ENCODE measurements around the gene IFITM5.
"Not testable (repeated sequence)": the region's sequence is repeated elsewhere in the genome, so short reads cannot be mapped to it uniquely, and the experiment has no call there.

Gene IFITM5

DNA sequence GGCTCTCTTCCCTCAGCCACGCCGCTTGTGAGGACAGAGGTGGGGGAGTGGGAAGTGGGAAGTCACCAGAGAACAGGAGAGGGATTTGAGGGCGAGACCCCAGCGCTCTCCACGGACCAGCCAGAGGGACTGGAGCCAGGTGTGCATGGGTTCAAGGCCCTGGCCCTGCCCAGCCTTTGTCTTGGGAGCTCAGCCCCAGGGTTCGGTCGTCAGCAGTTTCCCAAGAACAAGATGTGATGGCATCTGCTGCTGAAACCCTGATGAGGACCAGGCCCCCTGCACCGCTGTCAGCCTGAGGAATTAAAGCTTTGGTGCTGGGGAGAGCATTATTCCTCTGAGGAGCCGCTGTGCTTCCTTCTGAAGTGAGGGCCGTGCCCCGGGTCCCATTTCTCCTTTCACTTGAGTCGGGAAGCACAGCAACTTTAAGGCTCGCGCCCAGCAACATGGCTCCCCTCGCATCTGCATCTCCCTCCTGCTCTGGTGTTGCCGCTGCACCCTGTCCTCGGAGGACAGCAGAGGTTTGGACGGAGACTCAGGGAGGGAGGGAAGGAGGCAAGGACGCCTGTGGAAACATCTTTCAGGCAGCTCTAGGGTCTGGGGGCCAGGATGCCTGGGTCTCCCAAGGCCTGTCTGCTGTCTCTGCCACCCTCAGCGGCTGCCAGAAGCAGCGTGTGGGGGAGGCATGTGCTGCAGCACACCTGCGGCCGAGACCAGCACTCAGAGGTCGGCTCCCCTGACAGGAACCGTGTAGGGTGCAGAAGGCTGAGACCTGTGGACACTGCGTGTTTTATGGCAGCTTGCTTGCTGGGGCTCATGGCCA lies 3.8 kb downstream of the IFITM5 start:
- no peak for DNase-seq (ENCODE audit: low read depth)

DNA sequence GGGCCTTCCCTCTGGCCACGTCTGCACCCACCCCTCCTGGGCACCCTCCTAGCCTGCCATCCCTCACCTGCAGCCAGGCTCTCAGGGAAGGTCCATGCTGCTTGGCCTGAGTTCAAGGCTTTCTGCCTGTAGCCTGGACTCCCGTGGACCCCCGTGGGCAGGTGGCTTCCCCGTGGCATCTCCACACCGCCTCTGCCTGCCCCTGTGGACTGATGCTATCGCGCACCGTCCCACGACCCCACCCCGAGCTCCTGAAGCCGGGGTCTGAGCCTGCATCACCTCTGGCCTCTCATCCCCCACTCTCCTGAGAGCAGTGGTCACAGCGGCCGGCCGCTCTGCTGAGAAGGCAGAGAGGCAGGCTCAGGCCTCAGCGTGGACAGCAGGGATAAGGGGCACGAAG lies 4.5 kb downstream of the IFITM5 start:
- DNase-seq (ENCODE audit: low read depth), result no peak

DNA sequence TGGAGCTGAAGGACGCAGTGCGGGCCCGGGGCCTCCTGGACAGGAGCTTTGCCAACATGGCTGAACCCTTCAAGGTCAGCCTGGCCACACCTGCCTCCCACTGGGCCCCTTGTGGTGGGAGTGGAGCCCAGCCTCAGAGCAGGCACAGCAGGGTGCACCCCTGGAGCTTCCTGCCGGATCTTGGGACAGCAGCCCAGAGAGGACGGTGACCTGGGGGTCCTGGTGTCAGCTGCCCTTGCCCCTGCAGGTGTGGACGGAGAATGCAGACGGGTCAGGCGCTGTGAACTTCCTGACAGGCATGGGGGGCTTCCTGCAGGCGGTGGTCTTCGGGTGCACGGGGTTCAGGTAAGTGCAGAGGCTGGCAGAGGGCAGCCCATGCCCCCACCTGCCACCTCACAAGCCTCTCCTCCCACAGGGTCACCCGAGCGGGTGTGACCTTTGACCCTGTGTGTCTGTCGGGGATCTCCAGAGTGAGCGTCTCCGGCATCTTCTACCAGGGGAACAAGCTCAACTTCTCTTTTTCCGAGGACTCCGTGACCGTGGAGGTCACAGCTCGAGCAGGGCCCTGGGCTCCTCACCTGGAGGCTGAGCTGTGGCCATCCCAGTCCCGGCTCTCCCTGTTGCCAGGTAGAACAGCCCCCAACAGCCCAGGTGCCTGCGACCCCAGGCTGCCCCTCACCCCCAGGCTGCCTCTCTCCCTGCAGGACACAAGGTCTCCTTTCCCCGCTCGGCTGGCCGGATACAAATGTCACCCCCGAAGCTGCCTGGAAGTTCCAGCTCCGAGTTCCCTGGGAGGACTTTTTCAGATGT lies 5.3 kb downstream of the IFITM5 start:
- DNase-seq (ENCODE audit: low read depth), result no peak

DNA sequence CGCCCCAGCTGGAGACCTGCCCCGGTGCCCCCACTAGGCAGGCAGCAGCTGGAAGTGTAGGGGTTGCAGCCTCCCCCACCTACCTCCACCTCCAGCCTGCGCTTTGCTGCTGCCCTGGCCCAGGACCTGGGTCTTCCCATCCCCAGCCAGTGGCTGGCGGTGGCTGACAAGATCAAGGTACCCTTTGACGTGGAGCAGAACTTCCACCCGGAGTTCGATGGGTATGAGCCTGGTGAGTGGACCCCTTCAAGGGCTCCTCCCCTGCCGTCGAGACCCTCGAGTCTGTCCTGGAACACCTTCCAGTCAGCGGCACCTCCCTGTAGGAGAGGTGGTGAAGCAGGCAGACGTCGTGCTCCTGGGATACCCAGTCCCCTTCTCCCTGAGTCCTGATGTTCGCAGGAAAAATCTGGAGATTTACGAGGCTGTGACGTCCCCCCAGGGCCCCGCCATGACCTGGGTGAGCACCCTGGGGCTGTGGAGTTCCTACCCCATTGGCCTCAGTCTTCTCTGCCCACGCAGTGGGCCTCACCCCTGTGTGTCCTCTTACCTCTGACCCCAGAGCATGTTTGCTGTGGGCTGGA lies 6.0 kb downstream of the IFITM5 start:
- DNase-seq (ENCODE audit: low read depth), result no peak

DNA sequence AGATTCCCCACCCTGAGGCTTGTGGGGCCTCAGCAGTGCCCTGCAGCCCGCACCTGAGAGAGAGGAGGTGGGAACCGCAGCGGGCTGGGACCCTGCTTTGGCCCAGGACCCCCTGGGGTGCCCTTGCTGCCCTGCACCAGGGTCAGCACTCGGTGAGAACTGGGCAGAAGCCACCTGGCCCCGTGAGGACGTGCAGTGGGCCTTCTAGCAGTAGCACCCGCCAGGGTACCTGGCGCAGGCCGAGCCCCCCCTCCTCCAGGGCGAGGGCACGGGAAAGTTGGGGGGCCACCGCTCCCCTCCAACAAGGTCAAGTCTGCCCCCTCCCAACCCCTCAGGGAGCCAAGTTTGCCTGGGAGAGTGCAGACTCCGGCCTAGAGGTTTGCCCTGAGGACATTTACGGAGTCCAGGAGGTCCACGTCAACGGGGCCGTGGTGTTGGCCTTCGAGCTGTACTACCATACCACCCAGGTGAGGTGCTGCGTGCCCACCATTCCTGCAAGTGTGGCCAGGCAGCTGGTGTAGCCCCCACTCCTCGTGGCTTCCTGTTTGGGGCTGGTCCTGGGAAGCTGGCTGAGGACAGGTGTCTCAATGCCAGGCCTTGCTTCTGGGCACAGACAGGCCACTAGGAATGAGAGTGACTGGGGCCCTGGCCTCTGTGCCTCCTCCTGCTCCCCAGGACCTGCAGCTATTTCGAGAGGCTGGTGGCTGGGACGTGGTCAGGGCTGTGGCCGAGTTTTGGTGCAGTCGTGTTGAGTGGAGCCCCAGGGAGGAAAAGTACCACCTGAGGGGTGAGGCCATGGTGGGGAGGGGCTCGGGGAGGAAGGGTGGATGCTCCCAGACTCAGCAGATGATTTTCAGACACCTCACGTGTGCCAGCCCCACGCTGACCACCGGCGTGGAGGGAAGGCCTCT lies 6.9 kb downstream of the IFITM5 start:
- no peak for DNase-seq (ENCODE audit: low read depth)

DNA sequence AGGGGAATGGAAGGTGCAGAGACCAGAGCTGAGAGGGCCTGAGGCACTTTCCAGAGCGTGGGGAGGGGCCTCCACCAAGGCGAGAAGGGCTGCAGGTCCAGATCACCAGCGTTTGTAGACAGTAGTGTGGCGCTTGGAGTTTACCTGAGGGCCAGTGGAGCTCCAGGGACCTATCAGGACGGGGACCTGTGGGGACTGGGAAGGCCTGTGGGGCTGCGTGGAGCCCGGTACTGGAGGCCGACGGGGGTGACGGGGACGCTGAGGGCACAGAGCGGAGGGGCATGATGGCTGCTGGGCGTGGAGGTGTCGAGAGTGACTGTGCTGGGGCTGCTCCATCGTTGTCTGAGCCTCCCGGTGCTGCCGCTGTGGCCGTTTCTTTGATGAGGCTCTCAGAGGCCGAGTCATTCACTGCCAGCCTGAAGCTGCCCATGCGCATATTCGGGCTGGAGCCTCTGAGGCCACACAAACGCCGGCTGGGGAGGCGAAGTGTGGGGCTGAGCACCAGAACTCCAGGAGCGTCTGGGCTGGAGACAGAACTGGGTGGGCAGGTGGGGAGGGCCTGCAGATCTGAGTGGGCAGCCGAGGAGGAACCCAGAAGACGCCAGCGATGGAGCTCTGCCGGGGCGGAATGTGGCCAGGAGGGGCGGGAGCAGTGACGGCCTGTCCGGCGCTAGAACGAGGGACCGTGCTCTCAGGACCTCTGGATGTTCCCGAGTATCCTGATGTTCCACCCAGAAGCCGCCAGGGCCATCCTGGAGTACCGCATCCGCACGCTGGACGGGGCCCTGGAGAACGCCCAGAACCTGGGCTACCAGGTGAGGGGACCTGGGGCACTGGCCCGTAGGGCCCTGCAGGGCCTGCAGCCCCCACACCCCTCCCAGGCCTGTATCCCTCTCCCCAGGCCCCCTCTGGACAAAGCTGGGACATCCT lies 7.8 kb downstream of the IFITM5 start:
- no peak for DNase-seq (ENCODE audit: low read depth)

DNA sequence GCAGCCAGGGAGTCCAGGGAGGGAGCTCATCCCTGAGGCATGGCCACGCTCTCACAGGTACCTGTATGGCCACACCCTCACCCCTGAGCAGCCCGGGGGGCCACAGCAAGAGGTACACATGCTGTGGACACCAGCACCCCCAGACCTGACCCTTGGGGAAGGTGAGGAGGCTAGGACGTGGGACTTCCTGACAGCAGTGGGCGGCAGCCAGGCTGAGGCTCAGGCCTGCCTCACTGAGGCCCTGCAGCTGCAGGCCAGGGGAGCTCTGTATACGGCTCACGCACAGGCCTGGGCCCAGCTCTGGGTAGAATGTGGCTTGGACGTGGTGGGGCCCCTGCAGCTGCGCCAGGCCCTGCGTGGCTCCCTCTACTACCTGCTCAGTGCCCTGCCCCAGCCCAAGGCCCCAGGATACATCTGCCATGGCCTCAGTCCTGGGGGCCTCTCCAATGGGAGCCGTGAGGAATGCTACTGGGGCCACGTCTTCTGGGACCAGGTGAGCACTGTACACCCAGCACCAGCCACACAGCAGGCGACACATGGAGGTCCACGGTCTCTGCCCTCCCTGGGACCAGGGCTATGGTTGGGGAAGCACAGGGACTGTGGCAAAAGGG lies 8.6 kb downstream of the IFITM5 start:
- no peak for DNase-seq (ENCODE audit: low read depth)

DNA sequence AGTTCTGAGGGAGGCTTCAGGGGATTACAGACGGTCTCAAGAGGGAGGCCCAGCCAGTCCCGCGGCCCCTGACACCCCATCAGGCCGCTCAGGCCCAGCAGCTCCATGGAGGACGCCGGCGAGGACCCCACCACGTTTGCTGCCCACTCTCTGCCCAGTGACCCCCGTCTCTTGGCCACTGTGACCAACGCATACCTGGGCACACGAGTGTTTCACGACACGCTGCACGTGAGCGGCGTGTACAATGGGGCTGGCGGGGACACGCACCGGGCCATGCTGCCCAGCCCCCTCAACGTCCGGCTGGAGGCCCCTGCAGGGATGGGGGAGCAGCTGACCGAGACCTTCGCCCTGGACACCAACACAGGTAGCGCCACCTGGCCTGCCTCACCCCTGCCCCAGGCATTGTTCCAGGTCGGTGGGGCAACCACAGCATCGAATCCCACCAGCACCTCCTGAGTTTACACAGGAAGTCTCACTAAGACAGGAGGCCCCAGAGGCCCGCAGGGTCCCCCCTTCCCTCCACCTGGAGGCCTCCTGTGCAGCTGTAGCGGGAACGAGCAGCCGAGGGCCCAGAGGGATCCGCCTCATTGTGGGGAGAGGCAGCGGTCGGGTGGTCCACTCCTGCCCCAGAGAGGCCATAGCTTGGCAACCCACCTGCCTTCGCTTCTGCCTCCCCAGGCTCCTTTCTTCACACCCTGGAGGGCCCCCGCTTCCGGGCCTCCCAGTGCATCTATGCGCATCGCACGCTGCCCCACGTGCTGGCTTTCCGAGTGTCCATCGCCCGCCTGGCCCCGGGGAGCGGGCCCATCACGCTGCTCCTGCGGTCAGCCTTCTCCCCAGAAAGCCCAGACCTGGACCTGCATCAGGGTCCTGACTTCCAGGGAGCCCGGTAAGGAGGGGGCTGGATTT lies 9.4 kb downstream of the IFITM5 start:
- DNase-seq (ENCODE audit: low read depth), result no peak

DNA sequence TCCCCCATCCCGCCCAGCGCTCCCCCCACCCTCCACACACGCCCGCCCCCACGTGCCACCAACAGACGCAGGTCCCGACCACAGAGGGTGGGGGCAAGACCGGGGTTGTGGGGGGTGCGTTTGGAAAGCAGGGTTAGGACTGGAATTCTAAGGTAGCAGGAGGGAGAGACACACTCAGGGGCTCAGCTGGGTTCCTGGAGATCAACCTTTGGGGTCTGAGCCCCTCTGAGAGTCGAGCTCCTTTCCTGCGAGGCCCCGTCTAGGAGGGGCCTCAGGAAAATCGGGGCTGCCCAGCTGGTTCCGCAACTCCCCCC lies 10.0 kb downstream of the IFITM5 start:
- no peak for DNase-seq (ENCODE audit: low read depth)

DNA sequence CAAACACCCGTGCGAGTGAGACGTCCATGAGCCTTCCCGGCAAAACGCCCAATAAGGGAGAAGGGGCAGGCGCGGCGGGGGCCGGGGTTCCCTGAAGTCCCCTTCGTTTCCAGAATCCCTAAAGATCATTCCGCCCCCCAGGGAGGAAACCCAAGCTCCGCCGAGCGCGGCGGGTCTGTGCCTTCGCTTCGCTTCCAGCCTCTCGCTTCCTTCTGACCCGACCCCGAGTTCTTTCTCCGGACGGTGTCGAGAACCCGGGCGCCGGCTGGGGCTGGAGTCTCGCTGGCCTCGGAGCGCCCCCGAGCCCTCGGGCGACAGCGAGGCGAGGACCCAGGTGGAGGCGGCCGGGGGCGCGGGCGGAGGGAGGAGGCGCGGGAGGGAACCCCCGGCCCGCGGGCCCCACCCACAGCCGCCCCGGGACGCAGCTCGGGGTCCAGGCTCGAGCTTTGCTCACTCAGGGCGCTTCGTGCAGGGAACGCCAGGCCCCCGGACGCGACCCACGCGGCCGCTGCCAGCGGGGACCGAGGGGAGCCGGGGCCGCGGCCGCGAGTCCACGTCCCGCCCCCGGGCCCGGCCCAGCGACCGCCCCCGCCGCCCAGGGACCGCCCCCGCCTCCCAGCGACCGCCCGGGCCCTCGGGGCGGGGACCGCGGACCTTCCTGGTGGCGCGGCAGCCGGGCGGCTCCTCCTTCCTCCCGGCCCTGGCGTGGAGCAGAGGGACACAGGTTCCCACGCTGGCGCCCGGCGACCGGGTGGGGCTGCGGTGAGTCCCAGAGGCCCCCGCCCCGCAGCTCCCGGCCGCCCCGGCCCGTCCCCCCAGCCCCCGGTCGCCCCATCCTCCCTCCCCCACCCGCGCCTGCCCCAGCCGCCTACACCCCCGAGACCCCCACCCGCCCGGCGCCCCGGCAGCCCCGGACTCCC lies 10.6 kb downstream of the IFITM5 start, which contains the start of gene PGGHG:
TSS of gene PGGHG (plus strand) at position 649 of the 920 bp plus-strand sequence. CDS start 691 bp downstream, outside the sequence.
- no peak for DNase-seq (ENCODE audit: low read depth)

DNA sequence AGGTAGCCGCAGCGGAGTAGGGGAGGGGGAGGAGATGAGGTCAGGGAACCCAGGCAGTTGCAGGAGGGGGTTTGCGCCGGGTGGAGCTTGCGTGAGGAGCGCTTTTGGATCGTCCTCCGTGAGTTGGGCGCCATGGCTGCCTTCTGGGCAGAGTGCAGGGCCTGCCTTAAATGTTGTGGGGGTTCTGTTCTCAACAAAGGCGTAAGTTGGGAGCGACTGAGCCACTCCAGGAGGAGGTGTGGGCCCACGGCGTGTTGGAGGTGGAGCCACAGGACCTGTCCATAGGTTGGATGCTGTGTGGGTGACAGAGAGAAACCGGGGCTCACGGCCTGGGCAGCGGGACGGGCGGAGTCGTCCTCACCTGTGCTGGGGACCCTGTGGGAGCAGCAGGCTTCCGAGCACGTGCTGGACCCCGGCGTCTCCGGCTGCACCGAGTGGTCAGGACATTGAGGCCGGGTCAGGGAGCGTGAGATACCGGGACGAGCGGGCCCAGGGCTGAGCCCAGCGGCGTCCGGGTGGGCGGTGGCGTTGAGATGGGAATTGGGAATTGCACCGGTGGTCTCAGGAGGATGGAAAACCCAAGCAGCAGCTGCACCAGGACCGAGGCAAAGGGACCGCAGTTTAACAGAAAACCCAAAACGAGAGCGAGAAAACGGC lies 11.4 kb downstream of the IFITM5 start:
- no peak for DNase-seq (ENCODE audit: low read depth)

DNA sequence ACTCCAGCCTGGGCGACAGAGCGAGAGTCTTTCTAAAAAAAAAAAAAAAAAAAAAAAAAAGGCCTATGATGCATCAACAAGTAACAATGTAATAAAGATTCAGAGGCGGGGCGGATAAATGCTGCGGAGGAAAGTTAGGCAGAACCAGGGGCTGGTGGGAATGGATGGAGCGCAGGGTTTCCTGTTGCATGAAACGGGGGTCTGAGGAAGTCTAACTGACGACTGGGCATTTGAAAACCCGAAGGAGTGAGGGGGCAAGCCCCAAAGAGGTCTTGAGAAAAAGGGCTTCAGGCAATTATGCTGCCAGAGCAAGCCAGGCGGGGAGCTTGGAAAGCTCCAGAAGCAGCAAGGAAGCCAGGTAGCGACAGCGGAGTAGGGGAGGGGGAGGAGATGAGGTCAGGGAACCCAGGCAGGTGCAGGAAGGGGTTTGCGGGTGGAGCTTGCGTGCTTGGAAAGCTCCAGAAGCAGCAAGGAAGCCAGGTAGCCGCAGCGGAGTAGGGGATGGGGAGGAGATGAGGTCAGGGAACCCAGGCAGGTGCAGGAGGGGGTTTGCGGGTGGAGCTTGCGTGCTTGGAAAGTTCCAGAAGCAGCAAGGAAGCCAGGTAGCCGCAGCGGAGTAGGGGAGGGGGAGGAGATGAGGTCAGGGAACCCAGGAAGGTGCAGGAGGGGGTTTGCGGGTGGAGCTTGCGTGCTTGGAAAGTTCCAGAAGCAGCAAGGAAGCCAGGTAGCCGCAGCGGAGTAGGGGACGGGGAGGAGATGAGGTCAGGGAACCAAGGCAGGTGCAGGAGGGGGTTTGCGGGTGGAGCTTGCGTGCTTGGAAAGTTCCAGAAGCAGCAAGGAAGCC lies 12.1 kb downstream of the IFITM5 start:
- DNase-seq (ENCODE audit: low read depth), result not testable (repeated sequence)

DNA sequence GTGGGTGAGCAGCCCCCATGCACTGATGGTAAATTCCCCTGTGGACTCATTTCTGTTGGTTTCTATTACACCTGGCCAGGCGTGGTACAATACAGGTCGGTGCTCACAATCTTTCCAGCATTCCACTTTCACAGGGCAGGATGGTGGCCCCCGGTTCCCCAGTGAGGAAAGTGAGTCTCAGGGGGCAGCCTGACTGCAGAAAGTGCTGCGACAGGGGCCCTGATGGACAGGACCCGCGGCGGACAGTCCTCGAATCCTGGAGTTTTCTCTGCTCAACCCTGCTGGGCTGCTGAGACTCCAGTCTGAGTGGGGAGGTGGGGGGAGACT lies 13.5 kb downstream of the IFITM5 start:
- no peak for DNase-seq (ENCODE audit: low read depth)

DNA sequence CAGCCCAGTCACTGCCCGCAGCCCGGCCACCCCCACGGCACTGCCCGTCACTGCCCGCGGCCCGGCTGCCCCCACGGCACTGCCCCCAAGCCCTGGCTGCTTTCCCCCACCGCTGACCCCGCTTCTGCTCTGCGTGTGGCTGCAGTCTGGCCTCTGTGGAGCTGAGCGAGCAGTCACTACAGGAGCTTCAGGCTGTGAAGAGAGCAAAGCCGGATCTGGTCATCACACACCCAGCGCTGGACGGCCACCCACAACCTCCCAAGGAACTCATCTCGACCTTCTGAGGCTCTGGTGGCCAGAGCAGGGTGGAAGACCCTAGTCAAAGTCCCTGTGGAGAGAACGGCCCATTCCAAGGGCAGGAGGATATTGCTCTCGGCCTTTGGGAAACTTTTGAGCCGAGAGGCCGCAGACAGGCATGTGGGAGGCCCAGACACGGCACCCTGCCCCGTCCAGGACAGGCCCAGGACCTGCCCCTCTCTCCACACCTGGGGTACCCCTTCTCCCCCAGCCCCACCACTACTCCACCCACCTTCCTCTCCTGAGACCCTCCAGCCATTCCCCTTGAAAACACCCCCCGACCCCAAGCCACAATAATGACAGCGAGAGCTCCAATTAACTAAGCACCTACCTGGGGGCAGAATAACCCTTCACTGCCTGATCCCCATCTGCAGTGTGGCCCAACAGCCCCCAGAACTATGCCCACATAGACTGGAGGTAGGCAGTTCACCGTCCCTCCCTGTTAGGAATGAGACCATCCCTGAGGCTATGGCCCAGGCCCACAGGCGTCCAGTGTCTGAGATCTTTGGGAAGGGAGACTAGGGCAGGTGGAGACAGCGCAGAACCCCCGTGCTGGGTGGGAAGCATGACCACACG lies 14.1 kb downstream of the IFITM5 start:
- no peak for DNase-seq (ENCODE audit: low read depth)

DNA sequence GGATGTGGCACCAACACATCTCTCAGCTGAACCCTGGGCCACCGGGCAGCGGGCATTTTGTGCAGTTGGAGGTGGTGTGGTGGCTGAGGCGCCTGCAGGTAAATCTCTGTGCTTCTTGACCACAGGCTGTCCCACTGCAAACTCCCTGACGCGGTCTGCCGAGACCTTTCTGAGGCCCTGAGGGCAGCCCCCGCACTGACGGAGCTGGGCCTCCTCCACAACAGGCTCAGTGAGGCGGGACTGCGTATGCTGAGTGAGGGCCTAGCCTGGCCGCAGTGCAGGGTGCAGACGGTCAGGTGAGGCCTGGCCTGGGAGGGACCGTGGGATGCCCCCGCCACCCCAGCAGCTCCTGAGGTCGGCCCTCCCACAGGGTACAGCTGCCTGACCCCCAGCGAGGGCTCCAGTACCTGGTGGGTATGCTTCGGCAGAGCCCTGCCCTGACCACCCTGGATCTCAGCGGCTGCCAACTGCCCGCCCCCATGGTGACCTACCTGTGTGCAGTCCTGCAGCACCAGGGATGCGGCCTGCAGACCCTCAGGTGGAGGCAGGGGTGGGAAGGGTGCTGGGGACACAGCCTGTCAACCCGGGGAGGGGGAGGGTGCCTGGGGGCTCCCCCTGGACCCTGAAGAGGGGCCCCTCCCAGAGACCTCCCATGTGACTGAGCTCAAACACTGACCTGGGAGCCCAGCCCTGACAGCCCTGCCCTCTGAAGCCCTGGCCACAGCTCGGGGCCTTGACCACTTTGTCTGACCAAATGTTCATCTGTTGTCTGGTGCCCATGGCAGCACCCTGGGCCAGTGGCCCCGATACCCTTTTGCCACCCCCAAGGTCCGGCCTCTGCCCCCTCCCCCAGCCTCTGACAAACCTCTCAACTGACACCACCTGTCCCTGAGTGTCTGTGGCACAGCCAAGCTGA lies 15.0 kb downstream of the IFITM5 start:
- no peak for DNase-seq (ENCODE audit: low read depth)
